ENCODE data around the gene N4BP2L2.

The N4BP2L2 gene

DNA sequence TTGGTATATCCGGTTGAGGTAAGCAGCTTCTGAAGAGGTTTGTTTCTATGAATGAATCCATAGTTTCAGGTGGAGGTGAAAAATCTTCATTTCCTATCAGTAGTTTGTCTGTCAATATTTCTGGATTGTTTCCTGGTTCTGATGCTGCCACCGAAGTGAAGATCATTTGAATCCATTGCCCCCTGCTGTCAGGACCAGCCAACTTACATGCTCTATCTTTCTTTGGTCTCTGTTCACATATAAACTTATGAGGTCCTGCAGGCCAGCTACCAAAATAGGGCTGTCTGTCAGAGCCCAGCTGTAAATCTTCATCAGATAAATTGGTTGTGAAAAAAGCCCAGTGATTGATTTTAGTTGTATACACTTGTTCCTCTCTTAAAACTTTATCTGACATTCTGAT lies 95.5 kb downstream of the N4BP2L2 start:
- no peaks in the 10 kb centered on the region for H3K4me1 ChIP-seq (ENCODE audit: low read depth, poor library complexity, severe bottlenecking)
- H3K36me3 ChIP-seq (ENCODE audit: insufficient read depth): no peaks in the 10 kb centered on the region
- no peak overlapping the region for H3K4me3 ChIP-seq (IDR thresholded peaks at IDR 0.05; ENCODE audit: insufficient read depth, low read depth, low read length)
- H3K27ac ChIP-seq: no peak overlapping the region
- H2AFZ ChIP-seq (ENCODE audit: low read depth): no peak overlapping the region
- TF ChIP-seq CTCF (conservative IDR thresholded peaks at IDR 0.05; ENCODE audit: low read depth, low read length): 0 out of 2 replicates have a peak, but pooled peaks have one; percentile 37
- H3K9ac ChIP-seq: no peak overlapping the region
- H3K4me2 ChIP-seq: no peak overlapping the region
- H3K27me3 ChIP-seq (ENCODE audit: insufficient read depth, low read depth): no peaks in the 10 kb centered on the region
- H3K79me2 ChIP-seq (ENCODE audit: insufficient read depth, low read depth): no peaks in the 10 kb centered on the region
- H4K20me1 ChIP-seq (ENCODE audit: insufficient read depth): no peaks in the 10 kb centered on the region

DNA sequence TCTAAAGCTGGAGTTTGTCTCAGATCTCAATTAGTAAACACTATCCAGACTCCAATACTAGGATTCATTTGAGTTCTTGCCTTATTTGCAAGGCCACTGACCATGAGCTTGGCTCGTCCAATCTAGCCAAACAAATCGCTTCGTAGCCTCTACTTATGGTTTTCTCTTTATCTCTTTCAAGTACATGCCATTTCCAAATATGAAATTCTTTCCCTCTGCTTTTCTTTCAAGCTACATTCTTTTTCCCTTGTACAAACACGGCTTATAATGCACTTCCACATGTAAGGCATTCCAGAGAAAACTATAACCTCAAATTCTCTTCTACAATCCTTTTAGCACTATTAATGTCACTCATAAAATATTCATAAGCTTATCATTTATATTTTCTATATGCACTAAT lies 99.7 kb downstream of the N4BP2L2 start:
- no peaks in the 10 kb centered on the region for H3K79me2 ChIP-seq (ENCODE audit: insufficient read depth, low read depth)
- no peak overlapping the region for H3K4me3 ChIP-seq (IDR thresholded peaks at IDR 0.05; ENCODE audit: insufficient read depth, low read depth, low read length)
- no peaks in the 10 kb centered on the region for H4K20me1 ChIP-seq (ENCODE audit: insufficient read depth)
- no peak overlapping the region for H3K9ac ChIP-seq
- H2AFZ ChIP-seq (ENCODE audit: low read depth): no peak overlapping the region
- TF ChIP-seq CTCF (conservative IDR thresholded peaks at IDR 0.05; ENCODE audit: low read depth, low read length): no peak
- H3K36me3 ChIP-seq (ENCODE audit: insufficient read depth): no peaks in the 10 kb centered on the region
- H3K4me1 ChIP-seq (ENCODE audit: low read depth, poor library complexity, severe bottlenecking): no peaks in the 10 kb centered on the region
- no peak overlapping the region for H3K27ac ChIP-seq
- no peaks in the 10 kb centered on the region for H3K27me3 ChIP-seq (ENCODE audit: insufficient read depth, low read depth)
- no peak overlapping the region for H3K4me2 ChIP-seq

GRCh38 chr13:32432856-32433255 lies 105.7 kb downstream of the N4BP2L2 start:
- TF ChIP-seq CTCF (conservative IDR thresholded peaks at IDR 0.05; ENCODE audit: low read depth, low read length): no peak
- Histone ChIP-seq H3K4me2 (no peak overlapping the region), H4K20me1 (ENCODE audit: insufficient read depth) (no peaks in the 10 kb centered on the region), H3K79me2 (ENCODE audit: insufficient read depth, low read depth) (no peaks in the 10 kb centered on the region), H3K4me1 (ENCODE audit: low read depth, poor library complexity, severe bottlenecking) (peaks cover 22% of the 10 kb centered on the region), H3K27ac (no peak overlapping the region), H3K9ac (no peak overlapping the region), H3K36me3 (ENCODE audit: insufficient read depth) (no peaks in the 10 kb centered on the region), H3K4me3 (IDR thresholded peaks at IDR 0.05; ENCODE audit: insufficient read depth, low read depth, low read length) (no peak overlapping the region), H3K27me3 (ENCODE audit: insufficient read depth, low read depth) (no peaks in the 10 kb centered on the region), H2AFZ (ENCODE audit: low read depth) (no peak overlapping the region)

- H2AFZ ChIP-seq (ENCODE audit: low read depth): no peak overlapping the region
- H3K27me3 ChIP-seq (ENCODE audit: insufficient read depth, low read depth): no peaks in the 10 kb centered on the region
- peaks cover 22% of the 10 kb centered on the region for H3K4me1 ChIP-seq (ENCODE audit: low read depth, poor library complexity, severe bottlenecking)
- H3K4me2 ChIP-seq: no peak overlapping the region
- no peaks in the 10 kb centered on the region for H3K36me3 ChIP-seq (ENCODE audit: insufficient read depth)
- H3K79me2 ChIP-seq (ENCODE audit: insufficient read depth, low read depth): peaks cover 5% of the 10 kb centered on the region; the same call in 1 of the 2 replicates
- no peaks in the 10 kb centered on the region for H4K20me1 ChIP-seq (ENCODE audit: insufficient read depth)
- no peak for TF ChIP-seq CTCF (conservative IDR thresholded peaks at IDR 0.05; ENCODE audit: low read depth, low read length)
- H3K9ac ChIP-seq: no peak overlapping the region
- no peak overlapping the region for H3K4me3 ChIP-seq (IDR thresholded peaks at IDR 0.05; ENCODE audit: insufficient read depth, low read depth, low read length)
- no peak overlapping the region for H3K27ac ChIP-seq
These were observed 107.2 kb downstream of the N4BP2L2 start for GRCh38 chr13:32431361-32431760.

All from KMS-11 (cell line).